Prostate gland (tissue), 2 donors: Measurements from ENCODE around the gene COX14. TPM values are rescaled to one million over a fixed set of nuclear protein-coding genes. Genes with fewer than 3 reads are reported as not detected.

ENCODE experiments used
- DNase-seq: peaks from one replicate; pipeline ENCODE4 v3.0.0-alpha.2; 2019; ENCODE audit warnings: low spot score
- H3K27ac ChIP-seq, 2 donors: fragments of 200-600 bp; sonication (generic); 2 replicates each; pipeline ENCODE4 v1.5.1; 2017 to 2019
- H3K27me3 ChIP-seq: fragments of 200-600 bp; sonication (generic); replicated peaks from 2 replicates; pipeline ENCODE4 v1.5.1; 2019; ENCODE audit not compliant: insufficient read depth
- H3K36me3 ChIP-seq, 2 donors: fragments of 200-600 bp; sonication (generic); 1 replicate in 1 of 2; 2 replicates in 1 of 2; pipeline versions ENCODE4 v1.5.1 to v1.8.1; 2017 to 2019
- H3K4me1 ChIP-seq: fragments of 200-600 bp; sonication (generic); replicated peaks from 2 replicates; pipeline ENCODE4 v1.5.1; 2019
- H3K4me3 ChIP-seq, 2 donors: fragments of 200-600 bp; sonication (generic); 2 replicates each; pipeline ENCODE4 v1.5.1; 2017 to 2019
- H3K9me3 ChIP-seq: fragments of 200-600 bp; sonication (generic); 2 replicates; pipeline ENCODE4 v1.5.1; 2017
- CTCF ChIP-seq, 4 experiments: fragments of 200-600 bp in 2 of 4; fragments of 450-650 bp in 2 of 4; sonication (generic) in 2 of 4; IDR thresholded peaks; 1 replicate in 3 of 4; 2 replicates in 1 of 4; pipeline ENCODE4 v1.5.1; 2016 to 2019; ENCODE audit warnings: antibody characterized with exemption in 4 of 4, mild to moderate bottlenecking in 2 of 4, moderate library complexity in 2 of 4
- POLR2A ChIP-seq: fragments of 450-650 bp; IDR thresholded peaks from one replicate; pipeline ENCODE4 v1.6.1; 2016; ENCODE audit warnings: antibody characterized with exemption, mild to moderate bottlenecking
- POLR2AphosphoS5 ChIP-seq: sonication (generic); formaldehyde crosslinking; IDR thresholded peaks from one replicate; pipeline ENCODE4 v1.6.1; 2017; ENCODE audit warnings: antibody characterized with exemption
- whole genome bisulfite sequencing: methylation state at CpG from one replicate; pipeline ENCODE4 v1.1.5; 2018; 5-methylcytosine and 5-hydroxymethylcytosine counted together
- intact Hi-C: fragments of 100-400 bp; cut with DNase I; formaldehyde crosslinking; loops from one replicate; pipeline ENCODE4 v1.14.2; 2022
- total RNA-seq, 2 donors: library from RNA; depleted of rRNA; stranded (reverse); fragments of >200 nt; gene quantifications; one replicate each; pipeline ENCODE4 v1.1.0, GENCODE V29; 2016

The COX14 gene
- total RNA-seq, 2 donors from 2014 or later = 59.9 to 84.6 TPM

DNA sequence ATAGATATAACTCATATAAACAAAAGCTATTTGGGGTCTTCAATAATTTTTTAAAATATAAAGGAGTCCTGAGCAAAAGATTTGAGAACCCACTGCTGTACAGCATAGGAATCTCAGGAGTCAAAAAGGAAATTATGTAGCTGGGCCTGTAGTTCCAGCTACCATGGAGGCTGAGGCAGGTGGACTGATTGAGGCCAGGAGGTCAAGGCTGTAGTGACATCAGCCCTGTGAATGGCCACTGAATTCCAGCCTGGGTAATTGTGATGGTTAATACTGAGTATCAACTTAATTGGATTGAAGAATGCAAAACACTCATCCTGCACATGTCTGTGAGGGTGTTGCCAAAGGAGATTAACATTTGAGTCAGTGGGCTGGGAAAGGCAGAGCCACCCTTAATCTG is 44.6 kb downstream of the COX14 start:
- Histone ChIP-seq H3K4me3 (no peak overlapping the region), H3K27ac (no peak overlapping the region), H3K36me3 (no peaks in the 10 kb centered on the region), H3K27me3 (no peaks in the 10 kb centered on the region), H3K9me3 (no peaks in the 10 kb centered on the region), H3K4me1 (no peaks in the 10 kb centered on the region)
- no peak for DNase-seq
- TF ChIP-seq POLR2A (no peak), POLR2AphosphoS5 (no peak), CTCF (IDR thresholded peaks at IDR 0.05) (no peak)
- intact Hi-C loops = no loop called here

DNA sequence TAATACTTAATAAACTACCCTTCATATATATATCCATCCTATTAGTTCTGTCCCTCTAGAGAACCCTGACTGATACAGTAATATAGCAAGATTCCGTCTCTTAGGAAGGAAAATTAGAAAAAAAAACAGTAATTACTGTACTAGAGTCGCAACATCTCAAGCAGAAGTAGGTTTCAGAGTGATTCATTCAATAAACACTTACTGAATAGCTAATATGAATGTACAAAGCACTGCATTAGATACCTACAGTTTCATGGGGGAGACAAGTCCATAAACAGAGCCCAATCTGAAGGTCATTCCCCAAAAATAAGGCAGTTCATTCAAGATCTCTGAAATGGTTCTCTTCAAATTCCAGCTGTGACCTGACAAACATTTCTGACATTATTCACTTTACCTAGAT is 45.2 kb downstream of the COX14 start:
- Histone ChIP-seq H3K4me3 (no peak overlapping the region), H3K9me3 (no peaks in the 10 kb centered on the region), H3K36me3 (no peaks in the 10 kb centered on the region), H3K27me3 (no peaks in the 10 kb centered on the region), H3K27ac (no peak overlapping the region), H3K4me1 (no peaks in the 10 kb centered on the region)
- TF ChIP-seq POLR2A (no peak), CTCF (IDR thresholded peaks at IDR 0.05) (no peak), POLR2AphosphoS5 (no peak)
- DNase-seq = no peak
- intact Hi-C loops = no loop called here
- 90% methylated on average over 2 of the region's 2 CpGs for WGBS

GRCh38 chr12:50160643-50161042 is 48.6 kb downstream of the COX14 start:
- Histone ChIP-seq H3K36me3 (no peaks in the 10 kb centered on the region), H3K4me3 (no peak overlapping the region), H3K27me3 (no peaks in the 10 kb centered on the region), H3K4me1 (no peaks in the 10 kb centered on the region), H3K27ac (no peak overlapping the region), H3K9me3 (no peaks in the 10 kb centered on the region)
- intact Hi-C loops = no loop called here
- TF ChIP-seq POLR2A (no peak), POLR2AphosphoS5 (no peak), CTCF (IDR thresholded peaks at IDR 0.05) (no peak)
- DNase-seq = no peak

- WGBS = 77% methylated on average over 2 of the region's 2 CpGs
- no peak overlapping the region for H3K27ac ChIP-seq
- no peaks in the 10 kb centered on the region for H3K4me1 ChIP-seq
- H3K9me3 ChIP-seq = no peaks in the 10 kb centered on the region
- TF ChIP-seq CTCF (IDR thresholded peaks at IDR 0.05) = no peak
- no peak for TF ChIP-seq POLR2AphosphoS5
- no peak for TF ChIP-seq POLR2A
- DNase-seq = no peak
- no peaks in the 10 kb centered on the region for H3K27me3 ChIP-seq
- H3K4me3 ChIP-seq = no peak overlapping the region
- H3K36me3 ChIP-seq = no peaks in the 10 kb centered on the region
- intact Hi-C loops = no loop called here
Observed at GRCh38 chr12:50162230-50162629, 50.2 kb downstream of the COX14 start.

- intact Hi-C loops = loop anchor here (5.0 kb wide), 1 partner anchor 78 kb away; the partner anchor contains the start of gene SMARCD1
- Histone ChIP-seq H3K4me3 (no peak overlapping the region), H3K4me1 (no peaks in the 10 kb centered on the region), H3K36me3 (no peaks in the 10 kb centered on the region), H3K27ac (no peak overlapping the region), H3K9me3 (no peaks in the 10 kb centered on the region), H3K27me3 (no peaks in the 10 kb centered on the region)
- DNase-seq = no peak
- 93% methylated on average over 20 of the region's 20 CpGs for WGBS
- TF ChIP-seq POLR2A (no peak), CTCF (IDR thresholded peaks at IDR 0.05) (no peak), POLR2AphosphoS5 (no peak)
Observed at GRCh38 chr12:50164963-50165362, 52.9 kb downstream of the COX14 start.
